Body of pancreas (tissue), 4 donors: Measurements from ENCODE around the gene LIG3.

ENCODE experiments used
- CTCF ChIP-seq, 7 experiments: fragments of 450-650 bp in 4 of 7; fragments of 200-600 bp in 3 of 7; sonication (generic) in 3 of 7; IDR thresholded peaks; one replicate each; pipeline ENCODE4 v1.5.1; 2016 to 2019; ENCODE audit warnings: antibody characterized with exemption in 7 of 7
- POLR2A ChIP-seq, 3 donors: fragments of 450-650 bp; IDR thresholded peaks; one replicate each; pipeline ENCODE4 v1.6.1; 2016; ENCODE audit warnings: antibody characterized with exemption in 3 of 3, mild to moderate bottlenecking in 2 of 3

- TF ChIP-seq CTCF (IDR thresholded peaks at IDR 0.05) (no peak), POLR2A (IDR thresholded peaks at IDR 0.05) (no peak)
Observed at GRCh38 chr17:34974179-34974578, 6.1 kb upstream of the LIG3 start.
